ENCODE measurements around the gene NAALADL2.
"Not testable (repeated sequence)": the region's sequence is repeated elsewhere in the genome, so short reads cannot be mapped to it uniquely, and the experiment has no call there.

Gene NAALADL2

GRCh38 chr3:175329373-175329772 is 470.2 kb downstream of the NAALADL2 start:
- DNase-seq: no peak

- no peak for DNase-seq
Observed at GRCh38 chr3:175335229-175335628, 476.1 kb downstream of the NAALADL2 start.

- DNase-seq: no peak
Observed at GRCh38 chr3:175336406-175337133, 477.4 kb downstream of the NAALADL2 start.

- no peak for DNase-seq
Observed at GRCh38 chr3:175337631-175338030, 478.5 kb downstream of the NAALADL2 start.

- no peak for DNase-seq
Observed at GRCh38 chr3:175338775-175339535, 479.8 kb downstream of the NAALADL2 start.

GRCh38 chr3:175340338-175341015 is 481.3 kb downstream of the NAALADL2 start:
- DNase-seq: no peak

GRCh38 chr3:175342196-175342595 is 483.1 kb downstream of the NAALADL2 start:
- DNase-seq: no peak

GRCh38 chr3:175343946-175344345 is 484.8 kb downstream of the NAALADL2 start:
- DNase-seq: no peak

- no peak for DNase-seq
Observed at GRCh38 chr3:175346573-175347356, 487.6 kb downstream of the NAALADL2 start.

- no peak for DNase-seq
Observed at GRCh38 chr3:175349168-175349567, 490.0 kb downstream of the NAALADL2 start.

GRCh38 chr3:175355801-175356335 is 496.7 kb downstream of the NAALADL2 start:
- DNase-seq: no peak

GRCh38 chr3:175356899-175357324 is 497.8 kb downstream of the NAALADL2 start:
- no peak for DNase-seq

- no peak for DNase-seq
Observed at GRCh38 chr3:175357758-175358157, 498.6 kb downstream of the NAALADL2 start.

- no peak for DNase-seq
Observed at GRCh38 chr3:175358935-175359334, 499.8 kb downstream of the NAALADL2 start.

GRCh38 chr3:175370426-175370825 is 511.3 kb downstream of the NAALADL2 start:
- DNase-seq: not testable (repeated sequence)

GRCh38 chr3:175371187-175371586 is 512.1 kb downstream of the NAALADL2 start:
- DNase-seq: not testable (repeated sequence)

GRCh38 chr3:175374705-175375104 is 515.6 kb downstream of the NAALADL2 start:
- no peak for DNase-seq

- no peak for DNase-seq
Observed at GRCh38 chr3:175378348-175378747, 519.2 kb downstream of the NAALADL2 start.

GRCh38 chr3:175381685-175382084 is 522.6 kb downstream of the NAALADL2 start:
- DNase-seq: no peak

GRCh38 chr3:175383371-175383770 is 524.2 kb downstream of the NAALADL2 start:
- DNase-seq: no peak

GRCh38 chr3:175383813-175384212 is 524.7 kb downstream of the NAALADL2 start:
- DNase-seq: no peak

- no peak for DNase-seq
Observed at GRCh38 chr3:175384569-175384968, 525.4 kb downstream of the NAALADL2 start.

GRCh38 chr3:175386630-175387029 is 527.5 kb downstream of the NAALADL2 start:
- no peak for DNase-seq

Data from AML-193 (cell line).